RPMI7951 (cell line): Measurements from ENCODE around the gene ADGRL3. TPM values are rescaled to one million over a fixed set of nuclear protein-coding genes. Genes with fewer than 3 reads are reported as not detected.
"Not testable (repeated sequence)": the region's sequence is repeated elsewhere in the genome, so short reads cannot be mapped to it uniquely, and the experiment has no call there.

Experiments used
- DNase-seq: peaks from one replicate; pipeline ENCODE4 v3.0.0-alpha.2; 2012; ENCODE audit warnings: low read depth
- total RNA-seq: library from RNA; depleted of rRNA; stranded (reverse); fragments of >200 nt; shearing (Covaris generic); gene quantifications from 2 replicates; pipeline ENCODE4 v1.2.3, GENCODE V29; 2014

ADGRL3 gene
- total RNA-seq, 1 experiment from 2014 or later, result not detected

GRCh38 chr4:61628727-61629126 lies 428.6 kb downstream of the ADGRL3 start:
- no peak for DNase-seq

DNA sequence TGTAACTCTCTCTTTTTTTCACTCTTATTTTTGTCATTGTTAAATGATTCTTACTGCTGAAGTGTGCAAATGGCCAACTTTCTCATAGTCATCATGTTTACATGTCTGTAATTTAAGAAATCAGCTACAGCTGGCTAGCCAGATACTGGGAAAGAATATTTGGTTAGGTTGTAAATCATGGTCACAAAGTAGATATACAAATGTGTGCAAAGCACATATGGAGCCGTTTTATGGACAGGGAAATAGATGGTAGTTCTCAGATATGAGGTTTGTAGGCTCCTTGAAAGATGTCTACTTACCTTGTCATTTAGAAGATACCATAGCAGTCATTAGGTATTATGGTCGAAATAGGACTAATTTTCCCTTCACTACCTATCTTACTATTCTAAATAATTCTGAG lies 430.4 kb downstream of the ADGRL3 start:
- DNase-seq, result no peak

GRCh38 chr4:61638591-61638990 lies 438.5 kb downstream of the ADGRL3 start:
- DNase-seq, result no peak

DNA sequence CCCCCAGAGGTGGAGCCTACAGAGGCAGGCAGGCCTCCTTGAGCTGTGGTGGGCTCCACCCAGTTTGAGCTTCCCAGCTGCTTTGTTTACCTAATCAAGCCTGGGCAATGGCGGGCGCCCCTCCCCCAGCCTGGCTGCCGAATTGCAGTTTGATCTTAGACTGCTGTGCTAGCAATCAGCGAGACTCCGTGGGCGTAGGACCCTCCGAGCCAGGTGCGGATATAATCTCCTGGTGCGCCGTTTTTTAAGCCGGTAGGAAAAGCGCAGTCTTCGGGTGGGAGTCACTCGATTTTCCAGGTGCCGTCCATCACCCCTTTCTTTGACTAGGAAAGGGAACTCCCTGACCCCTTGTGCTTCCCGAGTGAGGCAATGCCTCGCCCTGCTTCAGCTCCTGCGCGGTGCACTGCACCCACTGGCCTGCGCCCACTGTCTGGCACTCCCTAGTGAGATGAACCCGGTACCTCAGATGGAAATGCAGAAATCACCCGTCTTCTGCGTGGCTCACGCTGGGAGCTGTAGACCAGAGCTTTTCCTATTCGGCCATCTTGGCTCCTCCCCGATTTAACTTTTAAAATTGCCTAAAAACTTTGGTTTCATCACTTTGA lies 446.7 kb downstream of the ADGRL3 start:
- not testable (repeated sequence) for DNase-seq

DNA sequence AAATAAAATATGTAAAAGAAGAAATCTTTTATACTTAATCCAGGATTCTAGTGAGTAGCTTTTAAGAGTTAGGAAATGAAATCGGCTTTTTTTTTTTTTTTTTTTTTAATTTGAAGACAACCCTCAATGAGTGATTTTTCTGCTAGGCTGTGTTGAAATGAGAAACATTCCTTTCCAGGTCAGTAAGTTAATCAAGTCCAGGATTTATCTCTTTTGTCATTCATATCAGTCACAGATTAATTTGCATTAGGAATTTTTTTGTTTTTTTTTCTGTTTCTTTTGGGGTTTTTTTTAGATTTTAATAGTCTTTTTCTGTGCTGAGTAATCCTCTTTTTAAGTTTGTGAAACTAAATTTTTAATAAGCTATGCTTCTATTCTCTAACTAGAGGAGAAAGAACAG lies 448.1 kb downstream of the ADGRL3 start:
- DNase-seq, result no peak

- DNase-seq, result no peak
Observed at GRCh38 chr4:61657016-61657415, 456.9 kb downstream of the ADGRL3 start.

- no peak for DNase-seq
Observed at GRCh38 chr4:61661960-61662359, 461.8 kb downstream of the ADGRL3 start.

GRCh38 chr4:61662362-61662761 lies 462.2 kb downstream of the ADGRL3 start:
- DNase-seq, result no peak

GRCh38 chr4:61663310-61663709 lies 463.2 kb downstream of the ADGRL3 start:
- DNase-seq, result no peak

GRCh38 chr4:61665649-61666048 lies 465.5 kb downstream of the ADGRL3 start:
- DNase-seq, result no peak

DNA sequence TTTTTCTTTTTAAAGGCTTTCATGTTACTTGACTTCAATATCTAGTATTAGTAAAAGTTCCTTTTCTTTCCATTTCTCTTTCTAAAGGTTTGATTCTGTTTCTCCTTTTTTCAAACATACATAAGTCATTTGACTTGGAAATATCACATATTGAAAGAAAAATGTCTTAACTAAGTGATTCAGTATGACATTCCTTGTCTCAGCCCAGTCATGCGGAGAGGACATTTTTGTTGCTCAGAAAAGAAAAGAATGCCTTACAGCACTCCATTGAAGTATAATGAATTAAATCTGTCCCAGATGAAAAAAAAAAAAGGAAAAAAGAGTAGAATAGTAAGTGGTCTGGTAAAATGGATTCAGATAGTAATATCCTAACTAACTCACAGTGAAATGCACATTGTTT lies 466.1 kb downstream of the ADGRL3 start:
- DNase-seq, result no peak

DNA sequence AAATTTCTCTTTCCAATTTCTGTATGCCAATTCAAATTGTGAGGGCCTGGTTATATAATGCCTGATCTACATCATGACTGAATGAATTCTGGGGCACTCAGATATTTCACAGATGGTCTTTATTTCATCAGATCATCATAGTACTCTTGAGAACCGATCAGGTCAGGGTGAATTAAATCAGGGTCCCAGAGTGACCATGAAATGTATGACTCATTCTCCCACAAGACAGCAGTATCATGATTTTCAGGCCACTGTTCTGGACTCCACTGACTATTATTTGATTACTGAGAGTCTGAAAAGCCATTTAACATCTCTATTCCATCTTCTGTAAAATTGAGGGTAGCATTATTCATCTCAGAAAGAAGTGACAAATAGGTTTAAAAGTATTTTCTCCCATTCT lies 471.5 kb downstream of the ADGRL3 start:
- no peak for DNase-seq

DNA sequence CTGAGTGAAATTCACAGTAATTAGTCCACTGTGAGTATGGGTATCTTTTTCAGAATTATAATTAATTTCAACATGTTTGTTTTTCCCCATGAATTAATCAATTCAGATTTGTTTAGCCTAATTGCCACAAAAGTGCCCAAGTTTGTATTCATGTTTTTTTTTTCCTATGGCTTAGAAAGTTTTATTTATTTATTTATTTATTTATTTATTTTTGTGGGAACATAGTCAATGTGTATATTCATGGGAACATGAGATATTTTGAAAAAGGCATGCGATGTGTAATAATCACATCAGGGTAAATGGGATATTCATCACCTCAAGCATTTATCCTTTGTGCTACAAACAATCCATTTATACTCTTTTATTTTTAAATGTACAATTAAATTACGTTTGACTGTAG lies 475.3 kb downstream of the ADGRL3 start:
- no peak for DNase-seq

GRCh38 chr4:61678297-61678696 lies 478.2 kb downstream of the ADGRL3 start:
- no peak for DNase-seq

- no peak for DNase-seq
Observed at GRCh38 chr4:61693520-61693919, 493.4 kb downstream of the ADGRL3 start.

- DNase-seq, result no peak
Observed at GRCh38 chr4:61714387-61714911, 514.3 kb downstream of the ADGRL3 start.

GRCh38 chr4:61716426-61716825 lies 516.3 kb downstream of the ADGRL3 start:
- DNase-seq, result no peak

DNA sequence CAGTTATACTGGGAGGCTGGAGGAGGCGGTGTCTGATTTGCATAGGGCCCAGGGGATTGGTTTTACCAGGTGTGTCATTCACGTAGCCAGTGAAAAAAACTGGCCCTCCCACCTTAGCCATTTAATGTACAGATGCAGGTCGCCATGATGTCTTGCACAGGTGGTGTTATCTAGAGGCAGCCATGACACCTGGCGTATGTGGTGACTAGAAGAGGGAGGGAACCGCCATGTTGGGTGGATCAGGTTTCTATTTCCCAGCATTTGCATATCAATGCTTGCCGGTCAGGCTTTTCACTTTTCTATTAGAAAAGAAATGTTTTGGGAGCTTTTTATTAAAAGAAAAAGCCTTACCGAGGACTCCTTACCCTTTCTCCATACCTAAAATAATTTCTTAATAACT lies 523.4 kb downstream of the ADGRL3 start:
- DNase-seq, result no peak

DNA sequence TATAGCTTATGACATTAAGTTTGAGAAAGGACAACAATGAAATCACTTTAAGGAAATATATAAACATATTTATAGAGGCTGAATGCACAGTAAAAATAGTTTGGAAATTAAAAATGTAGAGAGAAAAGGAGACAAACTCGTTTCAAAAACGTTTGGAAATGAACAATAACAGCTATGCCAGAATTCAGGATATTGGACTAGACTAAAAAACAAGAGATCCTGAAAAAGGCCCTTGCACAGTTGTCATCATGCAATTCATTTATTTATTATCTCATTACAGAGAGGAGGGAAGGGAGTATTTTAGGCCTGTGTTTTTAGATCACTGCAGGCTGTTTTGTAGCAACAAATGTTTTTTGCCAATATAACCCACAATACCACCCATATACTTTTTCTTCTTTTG lies 527.2 kb downstream of the ADGRL3 start:
- DNase-seq, result no peak

GRCh38 chr4:61734409-61734808 lies 534.3 kb downstream of the ADGRL3 start:
- no peak for DNase-seq

- no peak for DNase-seq
Observed at GRCh38 chr4:61739887-61740286, 539.8 kb downstream of the ADGRL3 start.

- no peak for DNase-seq
Observed at GRCh38 chr4:61740886-61741285, 540.8 kb downstream of the ADGRL3 start.

DNA sequence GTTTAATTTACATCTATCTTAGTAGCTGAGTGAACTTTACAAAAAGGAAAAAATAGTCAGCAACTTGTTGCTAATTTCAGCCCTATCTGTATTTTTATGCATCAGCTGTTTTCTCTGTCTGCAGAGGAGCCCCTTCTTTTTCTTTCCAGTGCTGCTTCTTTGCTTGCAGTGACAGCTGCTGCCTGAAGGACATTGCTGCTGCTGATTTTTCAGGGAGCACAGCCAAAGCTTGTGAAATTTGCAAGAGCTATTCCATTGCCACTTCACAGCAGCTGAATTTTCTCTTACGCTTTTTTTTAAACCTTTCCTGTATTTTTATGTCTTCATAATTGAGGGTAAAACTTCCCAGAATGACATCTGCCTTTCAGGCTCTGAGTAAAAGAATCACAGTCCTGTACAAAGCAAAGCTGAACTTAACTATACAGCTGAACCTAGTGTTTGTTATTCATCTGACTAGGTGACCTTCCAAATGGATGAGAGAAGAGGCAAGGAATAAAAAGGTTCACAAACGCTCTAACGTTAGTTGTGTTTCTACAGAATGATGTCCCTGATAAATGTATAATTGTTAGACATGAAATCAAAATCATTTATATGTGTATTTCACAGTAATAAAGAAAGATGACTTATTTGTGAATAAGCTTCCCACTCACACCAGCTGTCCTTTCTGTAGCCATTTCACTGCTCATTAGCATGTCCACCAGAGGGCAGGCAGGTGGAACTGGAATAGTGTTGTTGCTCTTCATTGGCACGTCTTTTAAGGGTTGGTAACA lies 541.4 kb downstream of the ADGRL3 start:
- DNase-seq, result no peak
